Measurements from ENCODE around the gene SFMBT2.
"Not testable (repeated sequence)": the region's sequence is repeated elsewhere in the genome, so short reads cannot be mapped to it uniquely, and the experiment has no call there.

The SFMBT2 gene

DNA sequence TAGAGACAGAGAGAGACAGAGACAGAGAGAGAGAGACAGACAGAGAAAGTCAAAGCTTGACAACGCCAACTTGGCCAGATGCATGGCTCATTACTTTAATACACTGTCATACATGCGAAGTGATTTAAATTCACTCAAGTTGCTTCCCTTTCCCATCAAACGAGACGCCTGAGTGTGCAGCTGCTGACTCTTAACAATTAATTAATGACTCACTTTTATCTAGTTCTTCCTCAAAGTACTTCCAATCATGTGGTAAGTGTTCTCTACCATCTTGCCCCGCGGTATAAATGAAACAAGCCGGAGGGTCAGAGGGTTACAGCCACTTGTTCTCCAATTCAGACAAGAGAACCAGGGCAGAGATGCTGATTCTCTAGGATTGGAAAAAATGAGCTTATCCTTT lies 90.8 kb downstream of the SFMBT2 start:
- no peak for DNase-seq (ENCODE audit: low read depth)

DNA sequence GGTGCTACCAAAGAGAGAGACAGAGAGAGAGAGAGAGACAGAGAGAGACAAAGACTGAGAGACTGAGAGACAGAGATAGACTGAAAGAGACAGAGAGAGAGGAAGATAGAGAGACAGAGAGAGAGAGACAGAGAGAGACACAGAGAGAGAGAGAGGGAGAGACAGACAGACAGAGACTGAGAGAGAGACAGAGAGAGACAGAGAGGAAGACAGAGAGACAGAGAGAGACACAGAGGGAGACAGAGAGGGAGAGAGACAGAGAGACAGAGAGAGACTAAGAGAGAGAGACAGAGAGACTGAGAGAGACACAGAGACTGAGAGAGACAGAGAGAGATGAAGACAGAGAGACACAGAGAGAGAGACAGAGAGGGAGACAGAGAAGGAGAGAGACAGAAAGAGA lies 91.2 kb downstream of the SFMBT2 start:
- DNase-seq (ENCODE audit: low read depth), result no peak

- no peak for DNase-seq (ENCODE audit: low read depth)
These were observed 92.0 kb downstream of the SFMBT2 start for GRCh38 chr10:7318836-7319235.

DNA sequence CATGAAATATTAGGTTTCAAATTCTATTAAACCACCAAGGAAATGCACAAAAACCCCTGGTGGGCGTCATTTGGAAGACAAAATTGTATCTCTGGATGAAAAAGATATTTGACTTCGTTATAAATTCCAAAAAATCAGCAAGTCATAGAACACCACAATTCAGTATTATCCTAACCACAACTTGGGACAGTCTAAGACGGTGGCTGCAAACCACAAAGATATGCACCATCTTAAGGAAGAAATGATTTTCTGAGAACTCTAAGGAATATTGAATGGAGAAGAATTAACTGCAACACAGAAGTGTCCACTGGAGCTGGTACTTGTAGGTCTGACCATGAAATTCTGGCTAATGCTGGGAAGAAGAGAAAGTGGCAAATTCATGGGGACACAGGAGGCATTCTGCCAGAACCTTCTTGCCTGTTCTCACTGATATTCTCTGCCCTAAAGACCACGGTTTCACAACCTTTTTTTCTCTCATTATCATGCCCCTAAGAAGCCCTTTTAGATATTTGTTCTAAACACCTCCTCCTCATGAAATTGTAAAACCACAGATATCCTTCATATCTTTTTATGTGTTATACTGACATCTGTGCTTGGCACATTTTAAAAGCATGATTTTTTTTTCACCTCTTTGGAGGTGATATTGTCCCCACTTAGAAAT lies 92.9 kb downstream of the SFMBT2 start:
- DNase-seq (ENCODE audit: low read depth), result no peak

DNA sequence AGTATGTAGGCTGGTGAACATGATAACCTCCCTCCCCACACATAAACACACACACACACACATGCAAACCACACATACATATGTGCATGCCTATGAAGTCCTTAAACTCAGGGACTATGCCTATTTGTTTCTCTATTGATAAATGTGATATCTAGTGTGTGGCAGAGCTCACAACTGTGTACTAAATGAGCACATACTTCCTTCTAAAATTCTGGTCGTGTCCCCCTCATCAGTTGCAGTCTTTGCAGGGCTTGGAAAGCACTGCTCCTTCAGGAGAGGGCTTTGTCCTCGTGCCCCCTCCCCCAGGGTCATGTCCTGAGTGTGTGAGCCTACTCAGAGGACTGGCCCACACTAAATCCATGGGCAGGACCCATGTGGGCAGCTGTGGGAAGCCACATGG lies 94.0 kb downstream of the SFMBT2 start:
- DNase-seq (ENCODE audit: low read depth), result no peak

DNA sequence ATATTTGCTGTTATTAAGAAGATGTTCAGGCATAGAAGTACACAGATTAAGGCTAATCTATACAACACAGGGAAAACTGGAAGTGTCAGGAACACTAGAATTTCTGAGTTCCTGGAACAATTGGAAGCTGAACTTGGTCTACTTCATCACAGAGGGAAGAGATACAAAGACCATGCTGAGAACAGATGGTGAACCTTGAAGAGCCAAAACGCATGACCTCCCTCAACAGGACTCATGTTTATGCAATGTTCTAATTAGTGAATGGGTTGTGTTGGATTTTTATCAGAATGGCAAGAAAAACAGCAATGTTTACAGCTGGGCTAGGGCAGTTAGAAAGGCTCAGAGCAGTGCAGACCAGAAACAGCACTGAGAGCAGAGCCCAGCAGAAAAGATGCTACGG lies 94.9 kb downstream of the SFMBT2 start:
- no peak for DNase-seq (ENCODE audit: low read depth)

GRCh38 chr10:7314170-7314569 lies 96.7 kb downstream of the SFMBT2 start:
- DNase-seq (ENCODE audit: low read depth), result no peak

- DNase-seq (ENCODE audit: low read depth), result no peak
These were observed 98.4 kb downstream of the SFMBT2 start for GRCh38 chr10:7312488-7312857.

DNA sequence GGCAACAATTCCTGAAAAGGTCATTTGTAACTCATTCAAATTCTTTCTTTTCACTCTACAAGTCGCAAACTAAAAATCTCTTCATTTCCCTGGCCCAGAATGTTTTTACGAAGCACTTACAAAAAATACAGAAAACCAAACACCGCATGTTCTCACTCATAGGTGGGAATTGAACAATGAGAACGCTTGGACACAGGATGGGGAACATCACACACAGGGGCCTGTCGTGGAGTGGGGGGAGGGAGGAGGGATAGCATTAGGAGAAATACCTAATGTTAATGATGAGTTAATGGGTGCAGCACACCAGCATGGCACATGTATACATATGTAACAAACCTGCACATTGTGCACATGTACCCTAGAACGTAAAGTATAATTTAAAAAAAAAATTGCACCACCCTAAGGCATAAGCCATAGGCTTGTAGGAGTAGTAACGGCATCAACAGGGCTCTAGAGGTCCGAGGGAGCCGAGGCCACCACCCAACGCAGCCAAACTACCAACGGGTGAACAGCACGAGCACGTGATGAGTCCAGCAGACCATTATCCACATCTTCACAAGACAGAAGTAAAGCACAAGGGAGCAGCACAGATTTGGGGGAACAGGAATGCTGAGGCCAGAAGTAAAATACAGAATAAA lies 98.9 kb downstream of the SFMBT2 start:
- not testable (repeated sequence) for DNase-seq (ENCODE audit: low read depth)

DNA sequence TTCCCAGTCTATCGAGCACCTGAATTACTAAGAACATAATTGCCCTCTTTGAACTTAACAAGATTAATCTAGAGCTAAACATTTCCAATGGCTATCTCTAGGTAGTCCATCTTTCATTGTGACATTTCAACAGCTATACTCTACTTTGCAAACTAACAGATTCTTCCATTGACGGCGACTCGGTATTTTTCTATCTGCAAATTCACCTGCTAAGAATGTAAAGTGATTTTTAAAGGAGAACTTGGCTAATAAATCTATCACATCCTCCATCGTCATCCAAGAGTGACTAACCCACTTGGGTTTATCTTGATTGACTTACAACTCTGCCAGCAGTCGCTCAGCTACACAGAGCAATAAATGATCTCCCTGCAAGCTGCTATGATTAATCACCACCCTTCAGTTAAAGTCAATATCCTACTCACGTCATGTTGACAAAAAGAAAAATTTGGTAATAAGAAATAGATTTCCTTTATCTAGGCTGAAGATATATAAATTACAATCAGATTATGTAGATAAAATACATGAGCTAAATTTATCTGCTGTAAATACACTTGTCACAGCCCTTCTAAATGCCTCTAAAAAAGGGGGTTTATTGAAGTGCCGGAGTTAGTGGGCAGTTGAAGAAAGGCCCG lies 99.5 kb downstream of the SFMBT2 start:
- no peak for DNase-seq (ENCODE audit: low read depth)

DNA sequence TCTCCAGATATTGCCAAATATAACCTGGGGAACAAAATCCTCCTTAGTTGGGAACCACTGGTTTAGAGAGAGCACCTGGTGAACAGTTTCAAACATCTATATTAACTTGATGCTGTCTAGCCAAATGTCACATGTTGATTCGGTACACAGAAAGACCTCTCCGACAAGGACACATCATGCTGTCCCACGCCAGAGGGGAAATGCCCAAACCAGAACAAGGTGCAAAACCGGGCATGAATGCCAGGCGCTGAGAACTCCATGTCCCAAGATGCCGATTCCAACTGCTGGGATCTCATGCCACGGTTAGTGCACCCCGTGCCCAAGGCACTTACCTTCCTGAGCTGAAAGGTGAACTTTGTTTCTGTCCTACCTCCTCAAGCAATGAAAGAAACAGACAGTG lies 100.8 kb downstream of the SFMBT2 start:
- no peak for DNase-seq (ENCODE audit: low read depth)

- no peak for DNase-seq (ENCODE audit: low read depth)
These were observed 102.0 kb downstream of the SFMBT2 start for GRCh38 chr10:7308826-7309225.

DNA sequence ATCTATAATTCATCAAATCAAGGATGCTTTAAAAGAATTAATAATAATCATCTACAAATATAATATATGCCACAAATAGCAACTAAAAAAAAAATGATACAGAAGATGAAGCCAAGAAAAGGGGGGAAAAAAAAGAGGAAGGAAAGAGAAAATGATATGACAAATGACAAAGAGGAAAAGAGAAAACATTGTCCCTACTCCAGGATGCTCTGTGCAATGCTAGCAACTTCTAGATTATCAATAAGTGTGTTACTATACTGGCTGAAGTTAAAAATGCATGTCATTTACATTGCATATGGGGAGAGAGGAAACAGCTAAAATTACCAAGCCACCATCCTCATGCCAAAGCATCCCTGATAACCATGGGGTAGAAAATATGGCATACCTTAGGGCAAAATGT lies 104.2 kb downstream of the SFMBT2 start:
- no peak for DNase-seq (ENCODE audit: low read depth)

GRCh38 chr10:7306147-7306546 lies 104.7 kb downstream of the SFMBT2 start:
- DNase-seq (ENCODE audit: low read depth), result no peak

DNA sequence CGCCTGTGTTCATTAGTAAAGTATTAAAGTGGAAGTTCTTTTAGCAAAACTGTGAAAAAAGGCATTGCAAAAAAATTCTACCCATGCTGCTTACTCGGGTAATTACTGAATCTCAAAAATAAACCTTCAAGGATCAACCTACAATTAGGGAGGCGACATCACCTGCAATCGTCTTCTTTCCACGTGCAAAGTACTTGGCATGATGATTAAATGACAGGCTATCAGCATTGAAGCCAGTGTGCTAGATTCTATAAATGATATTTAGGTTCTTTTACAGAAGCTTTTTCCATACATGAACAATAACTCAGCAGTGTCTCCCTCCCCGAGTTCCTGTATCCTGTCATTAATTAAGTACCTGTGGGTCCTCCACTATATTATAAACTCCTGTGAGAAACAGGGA lies 105.8 kb downstream of the SFMBT2 start:
- no peak for DNase-seq (ENCODE audit: low read depth)

DNA sequence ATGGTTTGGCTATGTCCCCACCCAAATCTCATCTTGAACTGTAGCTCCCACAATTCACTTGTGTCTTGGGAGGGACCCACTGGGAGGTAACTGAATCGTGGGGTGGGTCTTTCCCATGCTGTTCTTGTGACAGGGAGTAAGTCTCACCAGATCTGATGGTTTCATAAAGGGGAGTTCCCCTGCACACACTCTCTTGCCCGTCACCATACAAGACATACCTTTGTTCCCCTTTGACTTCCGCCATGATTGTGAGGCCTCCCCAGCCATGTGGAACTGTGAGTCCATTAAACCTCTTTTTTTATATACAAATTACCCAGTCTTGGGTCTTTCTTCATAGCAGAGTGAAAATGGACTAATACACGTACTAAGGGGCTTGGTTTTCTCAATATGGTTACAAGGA lies 106.7 kb downstream of the SFMBT2 start:
- no peak for DNase-seq (ENCODE audit: low read depth)

DNA sequence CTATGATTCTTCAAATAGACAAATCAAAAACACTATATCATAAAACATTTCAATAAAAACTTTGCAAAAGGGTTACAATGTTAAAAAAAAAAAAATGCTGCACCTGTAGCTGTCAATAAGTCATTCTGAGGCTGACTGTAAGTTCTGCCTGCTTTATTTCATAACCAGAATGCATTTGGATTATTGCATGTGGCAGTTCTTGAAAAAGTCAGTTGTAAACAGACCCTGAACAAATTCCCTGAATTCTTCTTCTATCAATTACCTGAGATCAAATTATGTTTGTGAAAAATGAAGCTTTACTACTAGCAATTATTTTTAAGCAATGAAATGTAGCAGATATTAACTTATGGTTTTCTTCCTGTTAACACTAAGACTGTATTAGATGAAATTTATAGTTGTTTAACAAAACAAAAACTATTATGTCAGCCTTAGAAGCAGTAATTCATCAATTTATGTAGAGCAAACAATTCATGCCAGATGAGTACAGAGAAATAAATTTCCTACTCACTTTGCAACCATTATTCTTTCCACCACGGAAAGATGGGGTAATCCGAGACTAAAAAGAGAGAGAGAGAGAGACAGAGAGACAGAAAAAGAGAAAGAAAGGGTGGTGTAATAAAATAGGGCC lies 107.8 kb downstream of the SFMBT2 start:
- no peak for DNase-seq (ENCODE audit: low read depth)

GRCh38 chr10:7302392-7302906 lies 108.4 kb downstream of the SFMBT2 start:
- no peak for DNase-seq (ENCODE audit: low read depth)

DNA sequence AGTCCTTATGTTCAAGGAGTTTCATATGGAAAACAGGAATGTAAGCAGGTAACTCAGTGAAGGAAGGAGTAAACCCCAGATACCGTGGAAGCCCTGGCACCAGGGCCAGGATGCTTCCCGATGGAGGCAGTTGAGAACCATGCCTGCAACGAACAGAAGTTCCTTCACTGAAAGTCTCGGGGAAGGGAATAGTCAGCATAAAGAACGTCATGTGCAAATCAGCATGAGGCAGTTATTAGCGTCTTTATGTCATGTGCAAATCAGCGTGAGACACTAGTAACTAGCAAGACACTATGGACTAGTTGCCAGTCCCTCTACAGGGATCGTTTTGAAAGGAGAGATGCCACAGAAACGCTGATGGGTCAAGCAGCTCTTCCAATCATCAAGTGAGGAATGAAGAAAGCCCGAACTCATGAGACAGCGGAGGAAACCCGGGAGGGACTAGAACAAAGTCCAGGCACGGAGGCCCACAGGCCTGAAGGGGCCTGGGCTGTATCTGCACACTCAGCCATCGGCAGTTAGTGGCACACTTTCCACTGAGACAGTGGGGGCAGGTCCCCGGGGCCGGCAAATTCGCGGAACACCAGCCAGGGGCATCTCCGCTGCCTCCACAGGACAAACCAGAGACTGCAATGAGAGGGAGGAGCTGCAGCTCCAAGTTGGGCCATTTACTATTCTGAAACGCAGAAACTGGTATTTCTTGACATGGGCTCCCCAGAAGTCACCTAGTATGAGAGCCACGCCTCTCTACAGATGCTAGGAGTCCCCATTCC lies 109.6 kb downstream of the SFMBT2 start:
- DNase-seq (ENCODE audit: low read depth), result no peak

DNA sequence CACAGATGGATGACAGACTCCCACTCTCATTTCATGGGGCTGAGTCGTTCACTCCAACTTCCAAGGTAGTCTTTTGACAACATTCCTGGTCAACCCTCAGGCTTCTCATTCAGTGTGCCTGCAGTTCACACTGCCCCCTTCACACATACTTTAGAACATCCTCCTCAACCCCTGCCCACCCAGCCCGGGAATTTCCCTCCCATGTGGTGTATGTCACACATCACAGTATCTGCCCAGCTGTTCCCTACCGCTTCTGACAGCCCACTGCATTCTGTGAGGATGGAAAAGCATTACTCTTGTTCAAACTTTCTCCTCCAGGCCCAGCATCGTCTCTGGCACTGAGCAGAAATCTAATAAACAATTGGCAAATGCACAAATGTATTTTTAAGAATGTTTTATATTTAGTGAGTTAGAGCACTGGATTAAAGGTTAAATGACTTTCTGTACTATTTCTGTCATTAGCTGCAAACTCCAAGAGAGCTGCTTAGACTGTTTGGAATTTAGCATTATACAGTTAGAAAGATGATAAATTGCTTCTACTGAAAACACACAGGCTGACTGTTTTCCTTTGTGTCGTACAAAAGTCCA lies 110.4 kb downstream of the SFMBT2 start:
- DNase-seq (ENCODE audit: low read depth), result no peak

GRCh38 chr10:7299601-7300325 lies 111.1 kb downstream of the SFMBT2 start:
- not testable (repeated sequence) for DNase-seq (ENCODE audit: low read depth)
